ENCODE measurements around the gene CEACAM21. TPM values are rescaled to one million over a fixed set of nuclear protein-coding genes. Genes with fewer than 3 reads are reported as not detected.

Gene CEACAM21
- total RNA-seq, 6 donors from 2014 or later: 2.3 to 22.4 (median 16.3) TPM

- H3K4me3 ChIP-seq: no peak overlapping the region
- no peaks in the 10 kb centered on the region for H3K4me1 ChIP-seq
- DNase-seq: no peak
- ATAC-seq (ENCODE audit: low FRiP score in 2 of 2): no peak
- H3K27ac ChIP-seq: no peak overlapping the region
- TF ChIP-seq POLR2A (IDR thresholded peaks at IDR 0.05): no peak
- TF ChIP-seq, protein P1, sequence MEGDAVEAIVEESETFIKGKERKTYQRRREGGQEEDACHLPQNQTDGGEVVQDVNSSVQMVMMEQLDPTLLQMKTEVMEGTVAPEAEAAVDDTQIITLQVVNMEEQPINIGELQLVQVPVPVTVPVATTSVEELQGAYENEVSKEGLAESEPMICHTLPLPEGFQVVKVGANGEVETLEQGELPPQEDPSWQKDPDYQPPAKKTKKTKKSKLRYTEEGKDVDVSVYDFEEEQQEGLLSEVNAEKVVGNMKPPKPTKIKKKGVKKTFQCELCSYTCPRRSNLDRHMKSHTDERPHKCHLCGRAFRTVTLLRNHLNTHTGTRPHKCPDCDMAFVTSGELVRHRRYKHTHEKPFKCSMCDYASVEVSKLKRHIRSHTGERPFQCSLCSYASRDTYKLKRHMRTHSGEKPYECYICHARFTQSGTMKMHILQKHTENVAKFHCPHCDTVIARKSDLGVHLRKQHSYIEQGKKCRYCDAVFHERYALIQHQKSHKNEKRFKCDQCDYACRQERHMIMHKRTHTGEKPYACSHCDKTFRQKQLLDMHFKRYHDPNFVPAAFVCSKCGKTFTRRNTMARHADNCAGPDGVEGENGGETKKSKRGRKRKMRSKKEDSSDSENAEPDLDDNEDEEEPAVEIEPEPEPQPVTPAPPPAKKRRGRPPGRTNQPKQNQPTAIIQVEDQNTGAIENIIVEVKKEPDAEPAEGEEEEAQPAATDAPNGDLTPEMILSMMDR (IDR thresholded peaks at IDR 0.05): no peak
- no peak for TF ChIP-seq EP300 (IDR thresholded peaks at IDR 0.05)
- no peak for TF ChIP-seq POLR2AphosphoS5 (IDR thresholded peaks at IDR 0.05)
- H3K27me3 ChIP-seq: no peaks in the 10 kb centered on the region
- H3K9me3 ChIP-seq: peaks cover 0 to 17% (median 16%) of the 10 kb centered on the region in 4 donors
- peaks cover 0 to 3% (median 0%) of the 10 kb centered on the region in 4 donors for H3K36me3 ChIP-seq
These were observed 10.1 kb downstream of the CEACAM21 start for GRCh38 chr19:41586064-41586463.

DNA sequence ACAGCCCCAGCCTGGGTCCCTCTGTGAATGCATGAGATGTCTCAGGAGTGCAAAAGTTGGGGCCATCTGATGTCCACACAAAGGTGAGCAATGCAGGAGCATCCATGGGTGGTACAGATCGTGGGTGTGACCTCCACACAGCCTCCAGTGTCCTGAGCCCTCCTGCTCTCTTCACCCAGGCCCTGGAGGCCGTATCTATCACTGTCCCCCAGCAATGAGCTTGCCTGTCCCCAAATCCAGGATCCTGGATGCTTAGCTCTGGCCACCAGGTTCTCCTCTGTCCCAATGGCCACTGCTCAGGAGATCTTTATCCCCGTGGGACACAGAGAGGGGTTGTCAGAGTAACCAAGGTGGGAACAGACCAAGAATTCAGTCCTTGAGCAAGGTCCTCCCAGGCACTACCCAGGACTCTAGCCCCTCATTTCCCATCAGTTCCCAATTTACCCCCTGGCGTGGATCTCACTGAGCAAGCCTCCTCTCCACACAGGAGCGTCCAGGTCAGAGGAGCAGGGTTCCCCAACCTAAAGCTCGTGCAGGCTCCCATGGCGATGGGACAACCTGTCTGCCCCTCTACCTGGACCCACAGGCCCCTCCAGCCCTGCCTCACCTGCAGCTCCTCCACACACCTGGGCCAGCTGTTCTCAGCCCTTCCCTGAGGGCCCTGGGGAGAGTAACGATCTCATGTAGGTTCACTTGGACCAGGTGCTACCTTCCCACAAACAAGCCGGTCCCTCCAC lies 11.3 kb downstream of the CEACAM21 start:
- H3K4me1 ChIP-seq: no peaks in the 10 kb centered on the region
- H3K27me3 ChIP-seq: no peaks in the 10 kb centered on the region
- DNase-seq (peak in 1 of 2 donors; percentile 21), ATAC-seq (ENCODE audit: low FRiP score in 2 of 2) (no peak)
- WGBS, 2 donors: 70 to 87% methylated on average over 7 to 9 of the region's 9 CpGs
- H3K36me3 ChIP-seq: no peaks in the 10 kb centered on the region
- TF ChIP-seq EP300 (IDR thresholded peaks at IDR 0.05) (no peak), POLR2A (IDR thresholded peaks at IDR 0.05) (no peak), POLR2AphosphoS5 (IDR thresholded peaks at IDR 0.05) (no peak)
- TF ChIP-seq, protein P1 (IDR thresholded peaks at IDR 0.05): no peak
- no peak overlapping the region for H3K4me3 ChIP-seq
- no peak overlapping the region for H3K27ac ChIP-seq
- peaks cover 0 to 7% (median 5%) of the 10 kb centered on the region in 4 donors for H3K9me3 ChIP-seq

DNA sequence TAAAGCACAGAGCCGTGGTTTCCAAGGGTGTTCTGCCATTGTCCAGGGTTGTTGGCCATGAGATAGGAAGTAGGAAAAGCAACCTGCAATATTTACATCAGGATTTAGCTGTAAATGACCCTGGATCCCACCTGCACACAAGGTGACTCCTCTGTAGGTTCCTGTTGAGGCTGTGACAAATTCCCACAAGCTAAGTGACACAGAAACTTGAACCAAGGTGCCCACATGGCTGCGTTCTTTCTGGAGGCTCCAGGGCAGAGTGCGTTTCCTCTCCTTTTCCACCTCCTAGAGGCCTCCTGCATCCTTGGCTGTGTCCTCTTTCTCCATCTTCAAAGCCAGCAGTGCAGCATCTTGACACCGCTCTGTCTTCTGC lies 11.9 kb downstream of the CEACAM21 start:
- WGBS, 2 donors: 80 to 86% methylated on average over 4 of the region's 4 CpGs
- Histone ChIP-seq H3K36me3 (no peaks in the 10 kb centered on the region), H3K4me1 (no peaks in the 10 kb centered on the region), H3K27ac (no peak overlapping the region), H3K9me3 (peaks cover 0 to 2% (median 0%) of the 10 kb centered on the region in 4 donors), H3K27me3 (no peaks in the 10 kb centered on the region), H3K4me3 (no peak overlapping the region)
- no peak for ATAC-seq (ENCODE audit: low FRiP score in 2 of 2)
- no peak for TF ChIP-seq EP300 (IDR thresholded peaks at IDR 0.05)
- no peak for TF ChIP-seq POLR2A (IDR thresholded peaks at IDR 0.05)
- TF ChIP-seq POLR2AphosphoS5 (IDR thresholded peaks at IDR 0.05): no peak
- TF ChIP-seq, protein P1 (IDR thresholded peaks at IDR 0.05): no peak
- DNase-seq: no peak

DNA sequence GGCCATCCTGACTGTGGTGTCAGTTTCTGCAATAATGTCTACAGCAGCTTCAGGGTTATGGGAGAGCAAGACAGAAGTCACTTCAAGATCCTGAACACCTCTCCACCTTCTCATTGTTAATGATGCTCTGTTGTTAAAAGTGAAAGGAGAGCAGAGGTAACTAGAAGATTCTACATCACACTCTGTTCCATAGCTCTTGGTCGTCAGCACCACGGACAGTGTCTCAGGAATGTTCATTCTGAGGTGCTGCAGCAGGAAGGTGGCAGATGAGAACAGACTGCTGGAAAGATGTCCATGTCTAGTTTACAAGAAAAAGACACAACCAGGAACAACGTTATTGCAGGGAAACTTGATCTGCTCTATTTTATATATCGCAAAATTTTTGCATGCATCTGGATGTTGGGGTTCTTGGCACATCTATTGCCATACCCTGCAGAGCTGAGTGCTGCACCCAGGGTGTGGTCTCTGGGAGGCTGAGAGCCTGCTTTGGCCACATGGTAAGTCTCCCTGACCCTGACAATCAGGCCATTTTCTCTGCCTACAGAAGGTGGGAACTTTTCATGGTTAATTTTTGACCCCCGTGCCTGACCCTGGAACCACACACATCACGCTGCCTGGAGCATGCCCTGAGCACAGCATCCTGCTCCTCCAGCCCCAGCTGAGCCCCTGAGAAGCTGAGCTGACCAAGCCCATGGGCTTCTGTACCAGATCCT lies 12.7 kb downstream of the CEACAM21 start:
- Histone ChIP-seq H3K4me3 (no peak overlapping the region), H3K4me1 (no peaks in the 10 kb centered on the region), H3K27ac (no peak overlapping the region), H3K27me3 (no peaks in the 10 kb centered on the region), H3K36me3 (no peaks in the 10 kb centered on the region), H3K9me3 (no peaks in the 10 kb centered on the region)
- TF ChIP-seq POLR2AphosphoS5 (IDR thresholded peaks at IDR 0.05): no peak
- no peak for DNase-seq
- no peak for ATAC-seq (ENCODE audit: low FRiP score in 2 of 2)
- WGBS, 2 donors: 43% methylated on average over 6 of the region's 6 CpGs

DNA sequence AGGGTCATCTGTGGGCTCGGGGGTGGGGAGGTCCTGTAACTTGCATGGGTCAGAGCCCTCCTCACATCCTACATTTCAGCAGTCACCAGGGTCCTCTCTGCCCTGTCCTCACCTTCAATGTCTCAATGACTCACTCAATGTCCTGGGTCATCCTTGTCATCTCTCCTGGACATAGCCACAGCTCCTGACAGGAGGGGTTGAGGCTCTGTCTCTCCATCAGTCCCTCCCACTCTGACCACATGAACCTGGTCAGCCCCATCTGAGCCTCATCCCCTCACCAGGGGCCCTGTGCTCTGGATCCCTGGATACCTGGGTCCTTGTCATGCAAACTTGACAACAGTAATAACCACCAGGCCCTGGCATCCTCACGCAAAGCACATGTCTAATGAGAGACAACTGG lies 13.4 kb downstream of the CEACAM21 start:
- no peak for ATAC-seq (ENCODE audit: low FRiP score in 2 of 2)
- H3K27me3 ChIP-seq: no peaks in the 10 kb centered on the region
- no peaks in the 10 kb centered on the region for H3K9me3 ChIP-seq
- H3K36me3 ChIP-seq: no peaks in the 10 kb centered on the region
- no peak overlapping the region for H3K4me3 ChIP-seq
- TF ChIP-seq POLR2AphosphoS5 (IDR thresholded peaks at IDR 0.05): no peak
- TF ChIP-seq, protein P1 (IDR thresholded peaks at IDR 0.05): no peak
- TF ChIP-seq POLR2A (IDR thresholded peaks at IDR 0.05): no peak
- no peak for TF ChIP-seq EP300 (IDR thresholded peaks at IDR 0.05)
- no peaks in the 10 kb centered on the region for H3K4me1 ChIP-seq
- no peak overlapping the region for H3K27ac ChIP-seq
- 54 to 63% methylated on average over 2 of the region's 2 CpGs for WGBS, 2 donors
- no peak for DNase-seq
